HCT116 (cell line): Measurements from ENCODE around the gene POMT2. TPM values are rescaled to one million over a fixed set of nuclear protein-coding genes. Genes with fewer than 3 reads are reported as not detected.

Experiments used
- ATAC-seq: fragments of 200-7000 bp; cut with Tn5 transposase; 2 replicates; pipeline ENCODE4 v1.9.1; 2020; ENCODE audit warnings: mild to moderate bottlenecking, moderate library complexity
- BruUV-seq: library from RNA; stranded (reverse); fragments of 400-500 nt; replicated peaks from 2 replicates; lab custom pipeline; 2021; lab: Mats Ljungman, UMichigan
- CTCF ChIA-PET: fragments of 300-600 bp; sonication (Branson Sonifier 250); formaldehyde crosslinking; loops from one replicate; lab custom pipeline; 2021; ENCODE audit warnings: antibody characterized with exemption; lab: Charles Lee
- POLR2A ChIA-PET: fragments of 300-600, 350-600 bp; sonication (Branson Sonifier 250); formaldehyde crosslinking; loops from one replicate; lab custom pipeline; 2021; ENCODE audit warnings: antibody characterized with exemption; lab: Charles Lee
- RAD21 ChIA-PET, 2 experiments: fragments of 300-600 bp; sonication (Branson Sonifier 250); formaldehyde crosslinking; loops; one replicate each; lab custom pipeline; 2023; ENCODE audit warnings: low total read pairs in 2 of 2; ENCODE audit not compliant: uncharacterized antibody in 2 of 2, unreplicated experiment in 2 of 2, low non-redundant PET in 1 of 2; lab: Charles Lee
- DNase-seq: peaks from one replicate; pipeline ENCODE4 v3.0.0-alpha.2; 2010; ENCODE audit warnings: low read depth, low spot score
- H2AFZ ChIP-seq: fragments of 200-600 bp; shearing (Covaris generic), sonication (generic); 2 replicates; pipeline ENCODE4 v1.6.1; 2017; ENCODE audit warnings: low read depth, mixed run types, mixed read lengths, antibody characterized with exemption, low read length; ENCODE audit not compliant: poor library complexity, severe bottlenecking
- H3K27ac ChIP-seq: 2 replicates; pipeline ENCODE4 v1.5.1; 2012; ENCODE audit warnings: low read depth, low read length
- H3K27me3 ChIP-seq: fragments of 200-600 bp; sonication (generic); 2 replicates; pipeline ENCODE4 v1.6.1; 2016; ENCODE audit warnings: mixed run types, low read length, mixed read lengths; ENCODE audit not compliant: insufficient read depth
- H3K36me3 ChIP-seq, 2 experiments: fragments of 200-500 bp in 1 of 2; fragments of 200-600 bp in 1 of 2; sonication (Bioruptor generic) in 1 of 2; sonication (generic) in 1 of 2; 2 replicates each; pipeline versions ENCODE4 v1.5.1 to v1.6.1; 2014 to 2016; ENCODE audit warnings: low read length in 2 of 2, inconsistent platforms in 1 of 2, mixed read lengths in 1 of 2, mixed run types in 1 of 2; ENCODE audit not compliant: insufficient read depth in 2 of 2, control insufficient read depth in 1 of 2
- H3K4me1 ChIP-seq, 2 experiments: fragments of 200-600 bp in 1 of 2; sonication (generic) in 1 of 2; 2 replicates each; pipeline versions ENCODE4 v1.5.1 to v1.6.1; 2012 to 2017; ENCODE audit warnings: low read length in 2 of 2, inconsistent platforms in 1 of 2, mild to moderate bottlenecking in 1 of 2, mixed read lengths in 1 of 2, mixed run types in 1 of 2, moderate library complexity in 1 of 2; ENCODE audit not compliant: insufficient read depth in 2 of 2, control insufficient read depth in 1 of 2
- H3K4me2 ChIP-seq: fragments of 200-600 bp; sonication (generic); 2 replicates; pipeline ENCODE4 v1.6.1; 2017; ENCODE audit warnings: mixed run types, low read length, mixed read lengths
- H3K4me3 ChIP-seq, 2 experiments: fragments of 200-600 bp in 1 of 2; sonication (generic) in 1 of 2; replicated peaks in 1 of 2; 2 replicates each; pipeline ENCODE4 v1.5.1; 2011 to 2016; ENCODE audit warnings: low read length in 2 of 2, control low read depth in 1 of 2, low read depth in 1 of 2, mild to moderate bottlenecking in 1 of 2, mixed read lengths in 1 of 2, mixed run types in 1 of 2
- H3K79me2 ChIP-seq: fragments of 200-600 bp; sonication (generic); 2 replicates; pipeline ENCODE4 v1.6.1; 2017; ENCODE audit warnings: mild to moderate bottlenecking, mixed run types, low read length, moderate library complexity, mixed read lengths; ENCODE audit not compliant: insufficient read depth
- H3K9ac ChIP-seq: fragments of 200-600 bp; sonication (generic); 2 replicates; pipeline ENCODE4 v1.6.1; 2016; ENCODE audit warnings: low read length, mixed read lengths
- H3K9me2 ChIP-seq: fragments of 200-600 bp; sonication (generic), shearing (Covaris generic); 2 replicates; pipeline ENCODE4 v1.6.1; 2017; ENCODE audit warnings: mixed run types, mild to moderate bottlenecking, moderate library complexity; ENCODE audit not compliant: insufficient read depth
- H3K9me3 ChIP-seq, 2 experiments: fragments of 200-500 bp in 1 of 2; fragments of 200-600 bp in 1 of 2; sonication (Bioruptor generic) in 1 of 2; sonication (generic) in 1 of 2; 2 replicates each; pipeline ENCODE4 v1.6.1; 2014 to 2017; ENCODE audit warnings: low read length in 2 of 2, mixed read lengths in 2 of 2, inconsistent platforms in 1 of 2, low read depth in 1 of 2, mild to moderate bottlenecking in 1 of 2, mixed run types in 1 of 2, moderate library complexity in 1 of 2; ENCODE audit not compliant: control insufficient read depth in 1 of 2, insufficient read depth in 1 of 2
- H4K20me1 ChIP-seq: fragments of 200-600 bp; sonication (generic), shearing (Covaris generic); 2 replicates; pipeline ENCODE4 v1.6.1; 2017; ENCODE audit warnings: mixed run types, mild to moderate bottlenecking, moderate library complexity; ENCODE audit not compliant: insufficient read depth
- ATF3 ChIP-seq: IDR thresholded peaks from 2 replicates; pipeline ENCODE4 v1.6.1; 2012
- CBX3 ChIP-seq: IDR thresholded peaks from 2 replicates; pipeline ENCODE4 v1.6.1; 2012; ENCODE audit warnings: low read depth
- CTCF ChIP-seq, 3 experiments: fragments of 200-600 bp in 1 of 3; sonication (generic) in 1 of 3; IDR thresholded peaks in 2 of 3; conservative IDR thresholded peaks in 1 of 3; 2 replicates each; pipeline ENCODE4 v1.5.1; 2012 to 2017; ENCODE audit warnings: low read depth in 2 of 3, low read length in 2 of 3, antibody characterized with exemption in 1 of 3, borderline replicate concordance in 1 of 3, control low read depth in 1 of 3, mild to moderate bottlenecking in 1 of 3, mixed read lengths in 1 of 3, mixed run types in 1 of 3, moderate library complexity in 1 of 3; ENCODE audit not compliant: insufficient read depth in 1 of 3
- ELF1 ChIP-seq: IDR thresholded peaks from 2 replicates; pipeline ENCODE4 v1.6.1; 2012; ENCODE audit warnings: low read depth, borderline replicate concordance
- EZH2phosphoT487 ChIP-seq: fragments of 200-600 bp; IDR thresholded peaks from 2 replicates; pipeline ENCODE4 v1.6.1; 2018; ENCODE audit warnings: antibody characterized with exemption, borderline replicate concordance
- FOSL1 ChIP-seq: IDR thresholded peaks from 2 replicates; pipeline ENCODE4 v1.6.1; 2012; ENCODE audit warnings: low read depth
- JUND ChIP-seq: IDR thresholded peaks from 2 replicates; pipeline ENCODE4 v1.6.1; 2012
- POLR2A ChIP-seq: IDR thresholded peaks from 2 replicates; pipeline ENCODE4 v1.7.0; 2011; ENCODE audit warnings: borderline replicate concordance; ENCODE audit not compliant: insufficient read depth, insufficient read length; ENCODE audit errors: extremely low read depth
- RAD21 ChIP-seq: IDR thresholded peaks from 2 replicates; pipeline ENCODE4 v1.6.1; 2012; ENCODE audit warnings: low read depth, mild to moderate bottlenecking
- SRF ChIP-seq: IDR thresholded peaks from 2 replicates; pipeline ENCODE4 v1.6.1; 2012; ENCODE audit warnings: low read depth
- TCF7L2 ChIP-seq: IDR thresholded peaks from 2 replicates; pipeline ENCODE4 v1.7.0; 2011; ENCODE audit warnings: borderline replicate concordance, inconsistent platforms; ENCODE audit not compliant: insufficient read depth, insufficient read length; ENCODE audit errors: extremely low read depth
- intact Hi-C: fragments of 100-400 bp; cut with micrococcal nuclease; formaldehyde crosslinking; loops from 2 replicates; pipeline ENCODE4 v1.10.0; 2022
- total RNA-seq: library from RNA; stranded (reverse); gene quantifications from one replicate; pipeline ENCODE4 v1.2.1, GENCODE V29; 2021; ENCODE audit not compliant: unreplicated experiment
- TF ChIP-seq, protein P1 (sequence below): IDR thresholded peaks from 2 replicates; pipeline ENCODE4 v1.6.1; 2012
- TF ChIP-seq, protein P2 (sequence below): IDR thresholded peaks from 2 replicates; pipeline ENCODE4 v1.6.1; 2011; ENCODE audit warnings: mild to moderate bottlenecking, low read length, moderate library complexity; ENCODE audit not compliant: insufficient replicate concordance; ENCODE audit errors: extremely low read depth

Gene POMT2
- total RNA-seq, 1 experiment from 2014 or later: 30.2 TPM

DNA sequence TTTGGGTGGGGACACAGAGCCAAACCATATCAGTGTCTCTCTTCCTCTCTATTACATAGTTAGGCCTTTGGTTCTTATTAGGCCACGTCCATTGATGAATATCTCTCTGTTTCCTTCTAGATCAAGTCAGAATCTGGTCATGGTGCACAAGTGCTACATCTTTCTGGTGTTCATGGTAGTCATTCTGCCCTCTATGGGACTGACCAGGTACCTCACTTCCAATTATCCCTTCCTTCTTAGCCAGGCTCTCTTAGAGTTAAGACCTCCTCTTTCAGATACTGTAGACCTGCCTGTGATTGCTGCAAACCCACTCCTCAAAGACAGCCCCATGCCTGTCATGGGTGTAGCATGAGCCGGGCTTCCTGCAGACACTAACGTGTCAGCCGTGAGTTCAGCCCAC, 74.9 kb downstream of the POMT2 start:
- Histone ChIP-seq H3K9ac (no peak overlapping the region), H3K9me3 (no peaks in the 10 kb centered on the region), H3K4me3 (no peak overlapping the region), H3K27me3 (no peaks in the 10 kb centered on the region), H3K4me1 (no peaks in the 10 kb centered on the region), H3K36me3 (no peaks in the 10 kb centered on the region), H2AFZ (no peak overlapping the region), H3K9me2 (no peaks in the 10 kb centered on the region), H3K4me2 (no peak overlapping the region), H3K27ac (no peak overlapping the region), H3K79me2 (no peaks in the 10 kb centered on the region), H4K20me1 (no peaks in the 10 kb centered on the region)
- ChIA-PET RAD21 (no interaction called here), CTCF (interaction anchor here (1.4 kb wide), 1 partner anchor 94 kb away, joined by 7 read pairs; no protein-coding TSS in a partner anchor), POLR2A (no interaction called here)
- TF ChIP-seq POLR2A: no peak
- TF ChIP-seq CBX3: no peak
- TF ChIP-seq ELF1: no peak
- peak in 2 of 3 experiments; percentile 33 to 40; a peak in 4 of 6 replicates for TF ChIP-seq CTCF (IDR thresholded peaks at IDR 0.05 in 2 of 3, conservative IDR thresholded peaks at IDR 0.05 in 1 of 3; ENCODE audit: borderline replicate concordance in 1 of 3, insufficient read depth in 1 of 3, low read depth in 2 of 3, low read length in 2 of 3)
- no peak for TF ChIP-seq TCF7L2
- no peak for TF ChIP-seq EZH2phosphoT487
- TF ChIP-seq, protein P1, sequence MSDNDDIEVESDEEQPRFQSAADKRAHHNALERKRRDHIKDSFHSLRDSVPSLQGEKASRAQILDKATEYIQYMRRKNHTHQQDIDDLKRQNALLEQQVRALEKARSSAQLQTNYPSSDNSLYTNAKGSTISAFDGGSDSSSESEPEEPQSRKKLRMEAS: no peak
- peak; percentile 19; the same call in 1 of the 2 replicates for TF ChIP-seq RAD21
- intact Hi-C loops: no loop called here
- no peak for DNase-seq
- BruUV-seq: no TSS peak
- peak; percentile 63 for ATAC-seq

DNA sequence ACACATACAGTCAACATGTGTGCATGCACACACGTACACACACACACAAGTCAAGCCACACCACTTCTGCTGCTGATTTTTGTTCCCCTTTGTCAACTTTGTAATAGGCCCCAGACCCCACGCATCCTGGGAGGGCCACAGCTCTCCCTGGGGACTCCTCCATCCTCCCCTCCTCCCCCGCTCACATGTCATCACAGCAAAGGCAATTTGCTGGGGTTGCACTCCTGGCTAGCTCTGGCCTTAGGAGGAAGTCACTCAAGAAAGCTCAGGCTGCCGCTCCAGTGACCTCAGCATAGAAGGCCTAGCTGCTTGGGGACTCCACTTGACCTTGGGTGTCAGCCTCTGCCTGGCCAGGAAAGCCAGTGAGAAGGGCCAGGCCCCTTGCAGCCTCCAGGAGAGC, 76.8 kb downstream of the POMT2 start:
- DNase-seq: no peak
- H4K20me1 ChIP-seq: no peaks in the 10 kb centered on the region
- no TSS peak for BruUV-seq
- no peak overlapping the region for H3K9ac ChIP-seq
- H3K4me2 ChIP-seq: no peak overlapping the region
- no peaks in the 10 kb centered on the region for H3K9me2 ChIP-seq
- RAD21 ChIA-PET: no interaction called here
- no peak overlapping the region for H3K27ac ChIP-seq
- intact Hi-C loops: no loop called here
- no peak for TF ChIP-seq FOSL1
- no peak for TF ChIP-seq SRF
- no peak for TF ChIP-seq RAD21
- TF ChIP-seq, protein P2, sequence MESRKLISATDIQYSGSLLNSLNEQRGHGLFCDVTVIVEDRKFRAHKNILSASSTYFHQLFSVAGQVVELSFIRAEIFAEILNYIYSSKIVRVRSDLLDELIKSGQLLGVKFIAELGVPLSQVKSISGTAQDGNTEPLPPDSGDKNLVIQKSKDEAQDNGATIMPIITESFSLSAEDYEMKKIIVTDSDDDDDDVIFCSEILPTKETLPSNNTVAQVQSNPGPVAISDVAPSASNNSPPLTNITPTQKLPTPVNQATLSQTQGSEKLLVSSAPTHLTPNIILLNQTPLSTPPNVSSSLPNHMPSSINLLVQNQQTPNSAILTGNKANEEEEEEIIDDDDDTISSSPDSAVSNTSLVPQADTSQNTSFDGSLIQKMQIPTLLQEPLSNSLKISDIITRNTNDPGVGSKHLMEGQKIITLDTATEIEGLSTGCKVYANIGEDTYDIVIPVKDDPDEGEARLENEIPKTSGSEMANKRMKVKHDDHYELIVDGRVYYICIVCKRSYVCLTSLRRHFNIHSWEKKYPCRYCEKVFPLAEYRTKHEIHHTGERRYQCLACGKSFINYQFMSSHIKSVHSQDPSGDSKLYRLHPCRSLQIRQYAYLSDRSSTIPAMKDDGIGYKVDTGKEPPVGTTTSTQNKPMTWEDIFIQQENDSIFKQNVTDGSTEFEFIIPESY: no peak
- TF ChIP-seq ATF3: no peak
- TF ChIP-seq JUND: no peak
- TF ChIP-seq, all 23 proteins: peak for 0
- Histone ChIP-seq H3K4me3 (no peak overlapping the region), H3K36me3 (no peaks in the 10 kb centered on the region), H2AFZ (no peak overlapping the region), H3K27me3 (no peaks in the 10 kb centered on the region), H3K4me1 (no peaks in the 10 kb centered on the region), H3K79me2 (no peaks in the 10 kb centered on the region), H3K9me3 (no peaks in the 10 kb centered on the region)
- ChIA-PET CTCF (no interaction called here), POLR2A (no interaction called here)
- ATAC-seq: no peak
